SIG-M5 treated with dmso at 0.1 percent for 504 hours (cell line): ENCODE measurements around the gene SRCIN1.
"Not testable (repeated sequence)": the region's sequence is repeated elsewhere in the genome, so short reads cannot be mapped to it uniquely, and the experiment has no call there.

Experiments used
- DNase-seq: peaks from one replicate; lab custom pipeline; 2025; ENCODE audit not compliant: unreplicated experiment; lab: John Stamatoyannopoulos, UW

Gene SRCIN1

GRCh38 chr17:38526526-38526925 lies 79.2 kb downstream of the SRCIN1 start:
- not testable (repeated sequence) for DNase-seq

- DNase-seq = no peak
Observed at GRCh38 chr17:38512473-38513058, 93.2 kb downstream of the SRCIN1 start.

- DNase-seq = no peak
Observed at GRCh38 chr17:38511150-38512108, 94.3 kb downstream of the SRCIN1 start.

GRCh38 chr17:38510421-38511149 lies 95.2 kb downstream of the SRCIN1 start:
- DNase-seq = no peak

GRCh38 chr17:38509772-38510420 lies 95.9 kb downstream of the SRCIN1 start:
- no peak for DNase-seq

- DNase-seq = peak; percentile 52
Observed at GRCh38 chr17:38508954-38509771, 96.6 kb downstream of the SRCIN1 start.

- DNase-seq = peak; percentile 56
Observed at GRCh38 chr17:38508570-38508950, 97.2 kb downstream of the SRCIN1 start.

- no peak for DNase-seq
Observed at GRCh38 chr17:38507921-38508569, 97.7 kb downstream of the SRCIN1 start.

- DNase-seq = no peak
Observed at GRCh38 chr17:38507436-38507835, 98.3 kb downstream of the SRCIN1 start.

- no peak for DNase-seq
Observed at GRCh38 chr17:38504216-38504615, 101.5 kb downstream of the SRCIN1 start.

- not testable (repeated sequence) for DNase-seq
Observed at GRCh38 chr17:38503286-38503913, 102.4 kb downstream of the SRCIN1 start.

- DNase-seq = not testable (repeated sequence)
Observed at GRCh38 chr17:38501718-38502117, 104.0 kb downstream of the SRCIN1 start.

- not testable (repeated sequence) for DNase-seq
Observed at GRCh38 chr17:38499230-38499629, 106.5 kb downstream of the SRCIN1 start.

- no peak for DNase-seq
Observed at GRCh38 chr17:38498353-38498752, 107.4 kb downstream of the SRCIN1 start.

GRCh38 chr17:38497656-38498055 lies 108.1 kb downstream of the SRCIN1 start:
- not testable (repeated sequence) for DNase-seq

- DNase-seq = not testable (repeated sequence)
Observed at GRCh38 chr17:38494152-38494551, 111.6 kb downstream of the SRCIN1 start.

- DNase-seq = peak; percentile 73
Observed at GRCh38 chr17:38492067-38493040, 113.4 kb downstream of the SRCIN1 start.
